Frontal cortex (tissue), 4 donors: ENCODE results near the gene LAMB3. TPM values are rescaled to one million over a fixed set of nuclear protein-coding genes. Genes with fewer than 3 reads are reported as not detected.

ENCODE experiments used
- DNase-seq, 2 donors: peaks; one replicate each; pipeline ENCODE4 v3.0.0; 2012; ENCODE audit warnings: low spot score in 2 of 2
- FAIRE-seq: peaks from 2 replicates; lab custom pipeline; 2012; peaks lifted over from hg19 to GRCh38; lab: Jason Lieb, UNC
- total RNA-seq: library from RNA; depleted of rRNA; stranded (reverse); fragments of >200 nt; gene quantifications from one replicate; pipeline ENCODE4 v1.2.3, GENCODE V29; 2014
- donor health status: control.
- donor health status: control.
- donor health status: control.

Gene LAMB3
- total RNA-seq, 1 donor from 2014 or later: 0.82 TPM

- DNase-seq (peak; percentile 33 to 49), FAIRE-seq (peak; percentile 75)
Measured at GRCh38 chr1:209641832-209642172, 10.4 kb downstream of the LAMB3 start.

DNA sequence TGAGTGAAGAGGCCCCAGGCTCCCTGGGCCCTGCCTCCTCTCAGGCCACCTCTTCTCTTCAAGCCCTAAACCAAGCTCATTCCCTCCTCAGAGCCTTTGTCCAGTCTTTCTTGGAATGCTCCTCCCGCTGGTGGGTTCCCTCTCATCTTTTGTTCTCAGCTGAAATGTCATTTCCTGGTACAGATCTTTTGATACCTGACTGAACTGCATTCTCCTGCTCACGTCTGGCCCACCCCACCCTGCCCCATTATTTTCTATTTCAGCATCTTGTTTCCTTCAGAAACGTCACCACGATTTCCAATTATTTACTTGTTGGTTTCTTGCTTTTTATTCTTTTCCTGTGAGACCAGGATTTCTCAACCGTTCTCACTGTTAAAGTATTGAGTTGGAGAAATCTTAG, 16.4 kb downstream of the LAMB3 start:
- DNase-seq: no peak
- FAIRE-seq: no peak

- no peak for DNase-seq
- FAIRE-seq: no peak
Measured at GRCh38 chr1:209634005-209634737, 18.1 kb downstream of the LAMB3 start.

- DNase-seq: no peak
- no peak for FAIRE-seq
Measured at GRCh38 chr1:209633335-209633997, 18.8 kb downstream of the LAMB3 start.

GRCh38 chr1:209630383-209631225, 21.6 kb downstream of the LAMB3 start:
- no peak for FAIRE-seq
- no peak for DNase-seq

- DNase-seq (peak in 1 of 2 donors; percentile 55), FAIRE-seq (no peak)
Measured at GRCh38 chr1:209629621-209630382, 22.4 kb downstream of the LAMB3 start.

DNA sequence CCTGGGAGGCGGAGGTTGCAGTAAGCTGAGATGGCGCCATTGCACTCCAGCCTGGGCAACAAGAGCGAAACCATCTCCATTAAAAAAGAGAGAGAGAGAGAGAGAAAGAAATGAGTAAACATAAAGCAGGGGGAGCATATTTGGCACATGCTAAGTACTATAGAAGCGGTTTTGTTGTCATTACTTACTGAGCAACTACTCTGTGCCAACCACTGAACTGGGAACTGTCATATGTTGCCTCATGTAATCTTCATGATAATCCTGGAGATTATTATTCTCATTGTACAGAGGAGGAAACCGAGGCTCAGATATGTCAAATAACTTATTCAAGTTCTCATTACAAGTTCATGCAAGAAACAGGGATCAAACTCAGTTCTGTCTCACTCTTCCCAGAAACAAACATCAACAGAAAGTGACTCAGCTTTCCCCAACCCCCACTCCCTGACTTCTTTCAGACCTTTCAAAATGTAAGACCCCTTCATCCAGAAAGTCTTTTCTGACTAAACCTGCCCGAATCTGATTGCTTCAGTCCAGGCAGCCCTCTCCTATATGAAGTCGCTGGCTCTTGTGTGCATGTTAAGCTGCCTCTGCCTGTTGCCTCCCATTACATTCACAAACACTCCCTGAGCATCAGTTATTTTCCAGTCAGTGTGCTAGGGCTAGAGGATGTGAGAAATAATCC, 23.5 kb downstream of the LAMB3 start:
- DNase-seq: no peak
- FAIRE-seq: no peak

DNA sequence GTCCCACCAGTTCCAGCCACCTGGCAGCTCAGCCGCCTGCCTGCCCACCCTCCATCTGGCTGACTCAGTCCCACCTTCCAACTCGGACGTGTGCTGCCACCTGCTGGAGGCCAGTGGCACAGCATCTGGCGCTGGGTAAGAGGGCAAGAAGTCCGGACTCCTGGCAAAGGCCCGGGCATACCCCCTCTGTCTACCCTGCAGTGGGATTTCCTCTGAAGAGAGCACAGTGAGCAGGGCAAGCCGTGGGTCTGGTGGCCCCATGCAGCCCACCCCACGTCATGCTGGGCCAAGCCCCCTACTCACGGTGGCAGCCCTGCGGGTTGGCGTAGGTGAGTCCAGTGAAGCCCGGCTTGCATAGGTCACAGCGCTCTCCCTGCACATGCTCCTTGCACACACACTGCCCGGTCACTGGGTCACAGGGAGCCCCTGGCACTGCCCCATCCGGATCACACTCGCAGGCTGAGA, 24.5 kb downstream of the LAMB3 start:
- peak; percentile 24 to 73 for DNase-seq
- FAIRE-seq: no peak

DNA sequence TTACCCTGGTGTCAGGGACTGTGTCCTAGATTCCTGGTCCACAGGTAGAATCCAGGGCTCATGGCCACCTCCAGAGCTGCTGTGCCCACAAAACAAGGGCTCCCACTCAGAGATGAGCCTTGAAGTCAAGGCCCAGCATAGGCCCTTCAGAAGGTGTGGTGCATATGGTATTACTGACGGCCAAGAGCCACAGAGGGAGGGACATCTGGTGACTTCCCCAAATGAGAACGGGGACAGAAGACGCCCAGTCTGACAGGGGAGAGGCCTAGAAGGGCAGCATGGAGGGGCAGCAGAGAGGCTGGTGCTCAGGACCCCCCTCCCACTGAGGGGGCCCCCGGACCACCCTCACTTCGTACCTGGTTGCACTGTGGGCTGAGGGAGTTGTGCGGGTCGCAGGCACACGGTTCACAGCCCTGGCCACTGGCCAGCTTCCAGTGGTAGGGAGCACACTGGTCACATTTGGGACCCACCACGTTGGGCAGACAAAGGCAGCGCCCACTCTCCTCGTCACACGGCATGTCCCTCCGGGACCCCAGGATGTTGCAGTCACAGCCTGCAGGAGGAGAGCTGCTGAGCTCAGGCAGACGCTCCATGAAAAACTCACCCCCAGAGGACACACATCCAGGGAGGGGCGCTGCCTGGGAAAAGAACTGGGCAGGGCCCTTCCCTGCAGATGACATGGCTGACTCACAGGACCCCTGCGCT, 25.0 kb downstream of the LAMB3 start:
- no peak for FAIRE-seq
- DNase-seq: no peak

DNA sequence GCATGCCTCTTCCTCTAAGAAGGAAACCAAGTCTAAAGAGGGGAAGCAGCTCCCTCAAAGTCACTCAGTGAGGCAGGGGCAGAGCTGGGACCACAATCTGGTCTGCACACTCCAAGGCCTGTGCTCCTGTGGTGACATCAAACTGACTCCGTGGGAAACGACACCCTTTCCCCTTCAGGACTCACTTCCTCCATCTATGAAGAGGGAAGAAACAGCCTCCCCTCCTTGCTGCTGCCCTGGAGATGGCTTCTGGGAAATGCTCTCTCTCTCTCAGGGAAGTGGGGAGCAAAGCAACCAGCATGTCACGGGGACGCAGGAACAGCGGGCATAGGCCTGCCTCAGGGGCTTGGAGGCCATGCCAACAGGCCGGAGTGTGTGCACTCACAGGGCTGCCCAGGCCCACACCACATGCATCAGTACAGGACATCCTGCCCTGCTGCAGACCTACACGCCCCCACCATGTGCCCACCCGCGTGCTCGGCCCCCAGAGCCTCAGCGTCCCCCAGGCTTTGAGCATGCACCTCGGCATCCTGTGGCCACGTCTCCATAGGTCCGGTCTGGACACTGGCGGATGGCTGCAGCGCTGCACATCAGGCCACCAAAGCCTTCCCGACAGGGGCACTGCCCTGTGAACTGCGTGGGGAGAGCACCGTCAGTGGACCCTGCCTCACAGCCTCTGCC, 25.7 kb downstream of the LAMB3 start:
- FAIRE-seq: no peak
- no peak for DNase-seq

DNA sequence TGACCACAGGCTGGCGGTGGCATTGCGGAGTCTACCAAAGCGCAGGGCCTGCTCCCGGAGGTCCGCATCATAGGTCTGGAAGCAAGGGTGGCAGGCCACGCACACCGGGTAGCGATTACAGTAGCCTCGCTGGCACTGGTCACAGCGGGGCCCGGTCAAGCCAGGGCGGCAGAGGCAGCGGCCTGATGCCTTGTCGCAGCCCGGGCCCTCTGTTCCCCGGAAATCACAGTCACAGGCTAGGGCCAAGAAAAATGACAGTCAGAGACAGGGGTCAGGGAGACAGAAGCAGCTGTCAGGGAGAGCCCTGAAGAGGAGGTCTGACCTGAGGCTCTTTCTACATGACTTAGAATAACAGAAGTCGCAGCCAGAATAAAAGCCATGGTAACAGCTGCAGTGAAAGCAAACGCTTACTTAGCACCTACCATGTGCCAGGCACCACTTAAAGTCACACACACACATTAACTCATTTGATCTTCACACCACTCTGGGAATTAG, 26.4 kb downstream of the LAMB3 start:
- FAIRE-seq (no peak), DNase-seq (no peak)

DNA sequence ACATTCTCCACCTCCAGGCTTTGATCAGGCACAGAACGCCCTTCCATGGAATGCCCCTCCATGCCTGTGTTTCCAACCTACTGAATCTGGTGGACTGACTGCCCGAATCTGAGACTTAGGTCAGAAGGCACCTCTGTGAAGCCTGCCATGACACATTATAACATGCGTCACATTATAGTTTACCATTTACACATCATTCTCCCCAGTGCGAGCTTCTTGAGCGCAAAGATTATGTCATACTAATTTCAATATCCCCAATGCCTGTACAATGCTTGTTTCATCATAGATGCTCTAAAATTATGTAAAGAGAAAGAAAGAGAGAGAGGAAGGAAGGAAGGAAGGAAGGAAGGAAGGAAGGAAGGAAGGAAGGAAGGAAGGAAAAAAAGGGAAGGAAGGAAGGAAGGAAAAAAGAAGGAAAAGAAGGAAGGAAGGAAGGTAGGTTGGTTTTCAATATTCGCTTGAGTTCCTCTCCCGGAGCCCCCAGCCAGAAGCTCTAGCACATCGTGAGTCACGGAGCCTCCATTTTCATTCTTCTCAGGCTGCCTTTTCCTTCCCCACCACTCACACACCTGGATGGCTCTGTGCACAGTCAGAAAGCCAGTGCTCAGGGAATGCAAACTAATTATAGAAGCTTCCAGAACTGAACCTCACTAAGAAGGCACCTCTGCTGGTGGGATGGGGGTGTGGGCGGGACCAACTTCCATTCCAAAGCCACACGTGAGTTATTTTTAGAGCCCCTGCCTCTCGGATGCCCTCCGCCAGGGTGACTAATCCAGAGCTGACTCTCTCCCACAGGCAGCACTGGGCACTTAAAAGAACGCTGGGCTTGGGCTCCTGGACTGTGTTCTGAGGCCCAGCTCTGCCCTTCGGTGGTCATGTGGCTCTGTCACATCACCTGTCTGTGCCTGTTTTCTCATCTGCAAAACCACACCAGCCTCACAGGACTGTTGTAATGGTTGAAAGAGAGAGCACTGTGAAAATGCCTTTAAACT, 27.4 kb downstream of the LAMB3 start:
- FAIRE-seq (no peak), DNase-seq (no peak)

DNA sequence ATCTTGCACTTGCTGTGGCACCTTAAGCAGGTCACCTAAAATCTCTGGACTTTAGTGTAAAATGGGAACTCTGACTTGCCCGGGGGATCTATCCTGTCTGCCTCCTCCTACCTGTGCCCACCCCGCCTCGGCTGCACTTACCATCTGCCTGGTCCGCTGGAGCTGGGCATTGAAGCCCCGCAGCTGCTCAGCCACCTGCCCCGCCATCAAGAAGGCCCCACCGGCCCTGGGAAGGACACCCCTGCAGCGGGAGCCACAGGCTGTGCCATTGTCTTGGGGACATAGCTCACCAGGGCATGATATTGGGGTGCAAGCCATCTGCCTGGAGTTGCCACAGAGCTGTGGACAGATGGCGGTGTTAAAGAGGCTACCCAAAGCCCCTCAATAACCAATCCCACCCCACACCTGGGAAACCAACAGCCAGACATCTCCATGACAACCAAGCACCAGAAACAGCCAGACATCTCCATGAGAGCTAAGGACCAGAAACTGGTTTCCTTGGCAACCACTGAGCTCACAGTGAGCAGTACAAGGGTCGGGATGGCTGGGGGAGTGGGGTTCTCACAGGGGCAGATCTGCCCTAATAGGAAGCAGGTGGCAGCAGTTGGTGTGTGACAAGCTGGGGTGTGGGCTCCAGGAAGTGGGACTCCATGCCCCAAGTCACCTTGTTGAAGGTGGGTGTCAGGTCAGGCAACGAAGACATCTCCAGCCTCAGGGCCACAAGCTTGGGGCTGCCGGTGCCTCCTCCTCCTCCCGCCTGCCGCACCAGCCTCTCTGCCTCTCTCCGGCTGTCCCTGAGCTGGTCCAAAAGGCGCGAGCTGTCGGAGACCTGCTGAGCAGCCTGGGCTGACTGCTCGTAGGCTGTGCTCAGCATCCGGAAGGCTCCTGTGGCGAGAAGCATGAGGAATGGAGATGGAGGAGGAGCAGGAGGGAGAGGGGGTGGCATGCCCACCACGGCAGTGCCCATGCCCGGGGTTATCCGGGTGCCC, 29.1 kb downstream of the LAMB3 start:
- FAIRE-seq (no peak), DNase-seq (no peak)

DNA sequence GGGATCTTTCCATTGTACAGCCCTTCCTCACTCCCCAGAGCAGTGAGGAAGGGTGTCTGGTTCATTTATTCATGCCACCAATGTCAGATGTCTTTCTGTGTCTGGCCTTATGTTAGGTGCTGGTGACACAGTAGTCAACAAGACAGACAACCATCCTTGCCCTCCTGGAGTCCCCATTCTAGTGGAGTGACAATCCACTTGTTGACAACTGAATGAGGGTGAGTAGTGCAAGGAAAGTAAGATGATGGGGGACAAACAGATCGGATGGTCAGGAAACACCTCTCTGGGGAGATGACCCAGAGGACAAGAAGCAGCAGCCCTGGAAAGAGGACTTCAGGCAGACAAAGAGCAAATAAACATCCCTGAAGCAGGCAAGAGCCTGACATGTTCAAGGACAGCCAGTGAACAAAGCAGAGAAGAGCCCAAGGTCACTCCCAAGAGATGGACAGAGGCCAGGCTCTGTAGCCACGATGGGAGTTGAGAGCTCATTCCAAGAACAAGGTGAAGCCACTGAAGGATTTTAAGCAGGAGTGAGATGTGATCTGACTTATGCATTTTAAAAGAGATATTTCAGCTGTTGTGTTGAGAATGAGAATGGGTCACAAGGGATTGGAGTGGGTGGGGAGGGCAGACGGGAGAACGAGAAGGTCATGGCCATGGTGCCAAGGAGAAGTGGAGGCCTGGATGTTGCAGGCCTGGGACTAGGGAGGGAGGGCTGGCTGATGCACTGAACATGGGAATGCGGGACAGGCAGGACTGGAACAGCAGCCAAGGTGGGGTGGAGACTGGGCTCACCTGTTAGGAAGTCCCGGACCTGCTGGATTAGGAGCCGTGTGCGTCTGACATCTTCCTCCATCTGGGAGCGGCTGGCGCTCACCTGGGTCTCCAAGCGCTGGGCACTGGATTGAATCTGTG, 30.2 kb downstream of the LAMB3 start:
- DNase-seq (no peak), FAIRE-seq (no peak)

GRCh38 chr1:209621286-209621685, 30.9 kb downstream of the LAMB3 start:
- DNase-seq (no peak), FAIRE-seq (no peak)
